SU-DHL-6 (cell line): Measurements from ENCODE around the gene OR10A6.

Experiments used
- H2AFZ ChIP-seq: fragments of 200-600 bp; sonication (generic); 2 replicates; pipeline ENCODE4 v1.6.1; 2014; ENCODE audit warnings: low read depth, mild to moderate bottlenecking, moderate library complexity, mixed read lengths, antibody characterized with exemption, low read length; ENCODE audit not compliant: severe bottlenecking
- H3F3A ChIP-seq: fragments of 200-600 bp; shearing (Covaris generic); 2 replicates; pipeline ENCODE4 v1.6.0; 2016; ENCODE audit warnings: antibody characterized with exemption, mild to moderate bottlenecking; ENCODE audit not compliant: insufficient read depth
- H3K27ac ChIP-seq: fragments of 200-600 bp; sonication (generic); 2 replicates; pipeline ENCODE4 v1.5.1; 2016; ENCODE audit warnings: low read depth, mild to moderate bottlenecking, low read length, moderate library complexity, mixed read lengths
- H3K27me3 ChIP-seq: fragments of 200-600 bp; sonication (generic), shearing (Covaris generic); 2 replicates; pipeline ENCODE4 v1.6.0; 2014; ENCODE audit warnings: mild to moderate bottlenecking, low read length
- H3K36me3 ChIP-seq: fragments of 200-600 bp; sonication (generic); 2 replicates; pipeline ENCODE4 v1.6.1; 2014; ENCODE audit warnings: mild to moderate bottlenecking, low read length, mixed read lengths
- H3K4me2 ChIP-seq: fragments of 300-600, 200-600 bp; shearing (Covaris generic), sonication (generic); 2 replicates; pipeline ENCODE4 v1.6.0; 2014; ENCODE audit warnings: low read length, low read depth, mild to moderate bottlenecking; ENCODE audit not compliant: poor library complexity, severe bottlenecking
- H3K4me3 ChIP-seq: fragments of 200-600 bp; sonication (generic); 2 replicates; pipeline ENCODE4 v1.5.1; 2014; ENCODE audit warnings: antibody characterized with exemption, low read length, mild to moderate bottlenecking, mixed read lengths; ENCODE audit not compliant: insufficient read depth, poor library complexity, severe bottlenecking
- H3K79me2 ChIP-seq: fragments of 200-600 bp; sonication (generic); 2 replicates; pipeline ENCODE4 v1.6.1; 2014; ENCODE audit warnings: mild to moderate bottlenecking, low read length, moderate library complexity; ENCODE audit not compliant: insufficient read depth
- H3K9ac ChIP-seq: fragments of 200-600 bp; sonication (generic); 2 replicates; pipeline ENCODE4 v1.7.0; 2014; ENCODE audit warnings: mild to moderate bottlenecking, low read length
- H3K9me2 ChIP-seq: fragments of 200-600 bp; sonication (generic); replicated peaks from 2 replicates; pipeline ENCODE4 v1.6.1; 2014; ENCODE audit warnings: low read length; ENCODE audit not compliant: insufficient read depth
- H3K9me3 ChIP-seq: fragments of 200-600 bp; sonication (generic); 2 replicates; pipeline ENCODE4 v1.6.1; 2014; ENCODE audit warnings: low read length, mixed read lengths; ENCODE audit not compliant: insufficient read depth
- H4K20me1 ChIP-seq: fragments of 200-600 bp; sonication (generic); 2 replicates; pipeline ENCODE4 v1.6.1; 2014; ENCODE audit warnings: low read depth, mild to moderate bottlenecking, antibody characterized with exemption, low read length, moderate library complexity, mixed read lengths
- CTCF ChIP-seq: fragments of 200-600 bp; sonication (generic); IDR thresholded peaks from one replicate; pipeline ENCODE4 v1.5.1; 2017; ENCODE audit warnings: antibody characterized with exemption, mild to moderate bottlenecking, low read length, moderate library complexity; ENCODE audit not compliant: insufficient read depth, poor library complexity, severe bottlenecking
- EZH2phosphoT487 ChIP-seq: fragments of 200-600 bp; sonication (generic), shearing (Covaris generic); conservative IDR thresholded peaks from 2 replicates; pipeline ENCODE4 v1.6.1; 2018; ENCODE audit warnings: mild to moderate bottlenecking, antibody characterized with exemption, low read length, moderate library complexity, mixed read lengths

The OR10A6 gene

GRCh38 chr11:7910286-7910788, 20.7 kb downstream of the OR10A6 start:
- Histone ChIP-seq H3K36me3 (no peaks in the 10 kb centered on the region), H3K4me3 (no peak overlapping the region), H2AFZ (no peak overlapping the region), H3K27ac (no peak overlapping the region), H3K4me2 (no peak overlapping the region), H3F3A (no peaks in the 10 kb centered on the region), H3K9me3 (no peaks in the 10 kb centered on the region), H3K9ac (no peak overlapping the region), H4K20me1 (no peaks in the 10 kb centered on the region), H3K9me2 (no peaks in the 10 kb centered on the region), H3K27me3 (no peaks in the 10 kb centered on the region), H3K79me2 (no peaks in the 10 kb centered on the region)
- TF ChIP-seq EZH2phosphoT487 (no peak), CTCF (no peak)

GRCh38 chr11:7909585-7910285, 21.3 kb downstream of the OR10A6 start:
- H3K36me3 ChIP-seq = no peaks in the 10 kb centered on the region
- H3K4me3 ChIP-seq = no peak overlapping the region
- TF ChIP-seq CTCF (no peak), EZH2phosphoT487 (no peak)
- H3K27me3 ChIP-seq = no peaks in the 10 kb centered on the region
- no peaks in the 10 kb centered on the region for H3K9me2 ChIP-seq
- no peaks in the 10 kb centered on the region for H3K9me3 ChIP-seq
- H3K4me2 ChIP-seq = no peak overlapping the region
- H3F3A ChIP-seq = no peaks in the 10 kb centered on the region
- H3K79me2 ChIP-seq = no peaks in the 10 kb centered on the region
- no peak overlapping the region for H2AFZ ChIP-seq
- no peak overlapping the region for H3K27ac ChIP-seq
- H4K20me1 ChIP-seq = no peaks in the 10 kb centered on the region
- H3K9ac ChIP-seq = no peak overlapping the region

- Histone ChIP-seq H3K9ac (no peak overlapping the region), H3K4me2 (no peak overlapping the region), H3K9me2 (no peaks in the 10 kb centered on the region), H3K27ac (no peak overlapping the region), H3K9me3 (no peaks in the 10 kb centered on the region), H3K36me3 (no peaks in the 10 kb centered on the region), H3K27me3 (no peaks in the 10 kb centered on the region), H3K4me3 (no peak overlapping the region), H3F3A (no peaks in the 10 kb centered on the region), H3K79me2 (no peaks in the 10 kb centered on the region), H2AFZ (no peak overlapping the region), H4K20me1 (no peaks in the 10 kb centered on the region)
- TF ChIP-seq CTCF = no peak
Observed at GRCh38 chr11:7907121-7907520, 23.9 kb downstream of the OR10A6 start.
